Activated T-cell treated with anti-CD3 and anti-CD28 coated beads, Interleukin-2, amount 50 U/mL, for 4 hours (primary cell): Measurements from ENCODE around the gene STEAP3. TPM values are rescaled to one million over a fixed set of nuclear protein-coding genes. Genes with fewer than 3 reads are reported as not detected.

Source experiments
- ATAC-seq, 2 donors: fragments of 200-7000 bp; cut with Tn5 transposase; one replicate each; pipeline ENCODE4 v1.10.0; 2021
- DNase-seq: peaks from one replicate; pipeline ENCODE4 v3.0.0-alpha.2; 2020
- H3K27me3 Mint-ChIP-seq: one replicate; pipeline ENCODE4 v1.8.0; 2021; ENCODE audit warnings: low read depth, mixed read lengths
- H3K36me3 Mint-ChIP-seq: one replicate; pipeline ENCODE4 v1.8.0; 2022; ENCODE audit warnings: mixed read lengths; ENCODE audit not compliant: insufficient read depth
- H3K4me1 Mint-ChIP-seq: one replicate; pipeline ENCODE4 v1.8.0; 2021; ENCODE audit warnings: low read depth, mixed read lengths
- H3K4me3 Mint-ChIP-seq: one replicate; pipeline ENCODE4 v1.8.0; 2021; ENCODE audit warnings: mild to moderate bottlenecking, moderate library complexity, mixed read lengths
- H3K9me3 Mint-ChIP-seq: one replicate; pipeline ENCODE4 v1.8.0; 2021; ENCODE audit warnings: mixed read lengths
- total RNA-seq, 3 donors: library from RNA; stranded (reverse); gene quantifications; one replicate each; pipeline ENCODE4 v1.2.1, GENCODE V29; 2021

The STEAP3 gene
- total RNA-seq, 3 donors from 2014 or later, result 0.15 to 0.24 (median 0.18) TPM

GRCh38 chr2:119252186-119253113 is 28.8 kb downstream of the STEAP3 start:
- Mint-ChIP-seq H3K9me3 (no peaks in the 10 kb centered on the region), H3K4me3 (no peak overlapping the region), H3K4me1 (no peaks in the 10 kb centered on the region), H3K36me3 (no peaks in the 10 kb centered on the region), H3K27me3 (no peaks in the 10 kb centered on the region)
- DNase-seq (no peak), ATAC-seq (no peak)

GRCh38 chr2:119253114-119253702 is 29.6 kb downstream of the STEAP3 start:
- Mint-ChIP-seq H3K27me3 (no peaks in the 10 kb centered on the region), H3K4me1 (no peaks in the 10 kb centered on the region), H3K9me3 (no peaks in the 10 kb centered on the region), H3K4me3 (no peak overlapping the region), H3K36me3 (no peaks in the 10 kb centered on the region)
- DNase-seq, result no peak
- ATAC-seq, result no peak

- ATAC-seq, result no peak
- Mint-ChIP-seq H3K27me3 (no peaks in the 10 kb centered on the region), H3K36me3 (no peaks in the 10 kb centered on the region), H3K9me3 (no peaks in the 10 kb centered on the region), H3K4me3 (no peak overlapping the region), H3K4me1 (no peaks in the 10 kb centered on the region)
- no peak for DNase-seq
These were observed 30.3 kb downstream of the STEAP3 start for GRCh38 chr2:119253760-119254600.

GRCh38 chr2:119254601-119255080 is 31.0 kb downstream of the STEAP3 start:
- H3K27me3 Mint-ChIP-seq, result no peaks in the 10 kb centered on the region
- no peak overlapping the region for H3K4me3 Mint-ChIP-seq
- no peaks in the 10 kb centered on the region for H3K36me3 Mint-ChIP-seq
- DNase-seq, result no peak
- no peaks in the 10 kb centered on the region for H3K4me1 Mint-ChIP-seq
- no peak for ATAC-seq
- no peaks in the 10 kb centered on the region for H3K9me3 Mint-ChIP-seq

GRCh38 chr2:119255760-119256581 is 32.3 kb downstream of the STEAP3 start:
- Mint-ChIP-seq H3K9me3 (no peaks in the 10 kb centered on the region), H3K27me3 (no peaks in the 10 kb centered on the region), H3K4me3 (no peak overlapping the region), H3K4me1 (no peaks in the 10 kb centered on the region), H3K36me3 (no peaks in the 10 kb centered on the region)
- no peak for ATAC-seq
- no peak for DNase-seq

GRCh38 chr2:119256582-119256921 is 32.9 kb downstream of the STEAP3 start:
- Mint-ChIP-seq H3K36me3 (no peaks in the 10 kb centered on the region), H3K9me3 (no peaks in the 10 kb centered on the region), H3K4me1 (no peaks in the 10 kb centered on the region), H3K27me3 (no peaks in the 10 kb centered on the region), H3K4me3 (no peak overlapping the region)
- DNase-seq (no peak), ATAC-seq (no peak)

- Mint-ChIP-seq H3K36me3 (no peaks in the 10 kb centered on the region), H3K27me3 (no peaks in the 10 kb centered on the region), H3K9me3 (no peaks in the 10 kb centered on the region), H3K4me1 (no peaks in the 10 kb centered on the region), H3K4me3 (no peak overlapping the region)
- ATAC-seq, result no peak
- DNase-seq, result no peak
These were observed 33.6 kb downstream of the STEAP3 start for GRCh38 chr2:119257198-119257597.

GRCh38 chr2:119259296-119259860 is 35.7 kb downstream of the STEAP3 start:
- no peaks in the 10 kb centered on the region for H3K4me1 Mint-ChIP-seq
- no peaks in the 10 kb centered on the region for H3K9me3 Mint-ChIP-seq
- no peaks in the 10 kb centered on the region for H3K36me3 Mint-ChIP-seq
- H3K27me3 Mint-ChIP-seq, result peaks cover 7% of the 10 kb centered on the region
- H3K4me3 Mint-ChIP-seq, result no peak overlapping the region
- no peak for DNase-seq
- no peak for ATAC-seq

GRCh38 chr2:119260646-119261492 is 37.2 kb downstream of the STEAP3 start:
- Mint-ChIP-seq H3K4me3 (no peak overlapping the region), H3K27me3 (peaks cover 7% of the 10 kb centered on the region), H3K4me1 (no peaks in the 10 kb centered on the region), H3K36me3 (no peaks in the 10 kb centered on the region), H3K9me3 (no peaks in the 10 kb centered on the region)
- no peak for DNase-seq
- no peak for ATAC-seq

- ATAC-seq (no peak), DNase-seq (no peak)
- Mint-ChIP-seq H3K27me3 (peaks cover 7% of the 10 kb centered on the region), H3K36me3 (no peaks in the 10 kb centered on the region), H3K9me3 (no peaks in the 10 kb centered on the region), H3K4me1 (no peaks in the 10 kb centered on the region), H3K4me3 (no peak overlapping the region)
These were observed 38.0 kb downstream of the STEAP3 start for GRCh38 chr2:119261493-119262225.

- Mint-ChIP-seq H3K36me3 (no peaks in the 10 kb centered on the region), H3K4me3 (no peak overlapping the region), H3K27me3 (peaks cover 7% of the 10 kb centered on the region), H3K9me3 (no peaks in the 10 kb centered on the region), H3K4me1 (no peaks in the 10 kb centered on the region)
- DNase-seq, result no peak
- no peak for ATAC-seq
These were observed 39.4 kb downstream of the STEAP3 start for GRCh38 chr2:119263025-119263424.

- DNase-seq, result no peak
- Mint-ChIP-seq H3K27me3 (peaks cover 7% of the 10 kb centered on the region), H3K36me3 (no peaks in the 10 kb centered on the region), H3K9me3 (no peaks in the 10 kb centered on the region), H3K4me1 (no peaks in the 10 kb centered on the region), H3K4me3 (no peak overlapping the region)
- ATAC-seq, result no peak
These were observed 40.0 kb downstream of the STEAP3 start for GRCh38 chr2:119263656-119264055.
